HG02798 (cell line): ENCODE measurements around the gene RGN.
"Not testable (repeated sequence)": the region's sequence is repeated elsewhere in the genome, so short reads cannot be mapped to it uniquely, and the experiment has no call there.

Source experiments
- ATAC-seq: cut with Tn5 transposase; IDR thresholded peaks from one replicate; pipeline ENCODE4 v1.9.1; 2021; ENCODE audit warnings: mild to moderate bottlenecking; ENCODE audit not compliant: unreplicated experiment, poor library complexity

RGN gene

GRCh38 chrX:47078129-47079043 is at the start of gene RGN:
RGN (plus strand) TSS chrX:47078443; CDS start chrX:47081145, 2,702 bp downstream.
- no peak for ATAC-seq

DNA sequence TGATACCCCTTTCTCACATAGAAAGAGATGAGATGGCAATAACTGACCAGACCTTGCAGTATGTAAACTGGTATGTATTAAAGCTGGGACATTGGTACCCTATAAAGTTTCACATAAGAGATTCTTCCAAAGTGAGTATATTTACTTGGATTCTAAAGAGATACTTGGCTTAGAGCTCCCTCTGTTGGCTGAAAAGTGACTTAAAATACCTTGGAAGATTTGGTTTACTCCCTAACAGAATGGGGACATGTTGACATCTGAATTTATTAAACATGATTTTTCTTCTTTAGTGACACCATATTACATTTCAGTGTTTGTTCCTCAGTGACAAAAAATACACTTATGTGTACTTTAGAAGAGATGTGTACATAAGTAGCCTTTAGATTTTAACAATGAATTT is 47.9 kb upstream of the RGN start:
- no peak for ATAC-seq

GRCh38 chrX:47047989-47048388 is 30.3 kb upstream of the RGN start:
- no peak for ATAC-seq

DNA sequence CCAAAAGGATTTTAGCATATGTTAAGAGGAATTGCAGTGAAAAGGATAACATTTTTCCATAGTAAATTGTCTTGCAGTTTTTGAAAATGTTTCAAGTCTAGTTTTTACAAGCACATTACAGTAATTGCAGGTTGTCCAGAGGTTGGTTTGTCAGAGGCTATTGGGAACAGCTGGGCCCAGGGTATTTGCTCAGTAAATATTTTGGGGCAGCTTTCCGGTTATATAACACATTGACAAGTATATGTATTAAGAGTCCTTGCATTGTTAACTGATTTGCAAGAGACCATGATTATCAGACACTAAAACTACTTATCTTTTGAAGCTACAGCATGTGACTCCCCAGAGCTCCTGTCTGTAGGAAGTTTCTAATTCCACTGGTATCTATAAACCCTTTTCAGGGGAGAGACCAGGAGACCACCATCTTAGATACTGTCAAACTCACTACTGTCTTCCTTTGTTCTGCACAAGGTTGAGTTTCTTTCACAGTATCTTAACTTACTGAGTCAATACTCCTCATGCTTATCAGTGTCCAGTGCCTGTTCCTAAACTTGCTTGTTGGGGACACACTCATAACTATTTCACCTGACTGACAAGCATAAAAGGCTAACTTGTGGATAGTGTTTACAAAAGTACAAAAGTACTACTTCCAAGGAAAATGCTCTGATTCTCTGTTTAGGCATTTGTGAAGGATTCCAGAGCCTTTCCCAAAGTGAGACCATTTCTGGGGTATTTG is 18.9 kb upstream of the RGN start:
- no peak for ATAC-seq

DNA sequence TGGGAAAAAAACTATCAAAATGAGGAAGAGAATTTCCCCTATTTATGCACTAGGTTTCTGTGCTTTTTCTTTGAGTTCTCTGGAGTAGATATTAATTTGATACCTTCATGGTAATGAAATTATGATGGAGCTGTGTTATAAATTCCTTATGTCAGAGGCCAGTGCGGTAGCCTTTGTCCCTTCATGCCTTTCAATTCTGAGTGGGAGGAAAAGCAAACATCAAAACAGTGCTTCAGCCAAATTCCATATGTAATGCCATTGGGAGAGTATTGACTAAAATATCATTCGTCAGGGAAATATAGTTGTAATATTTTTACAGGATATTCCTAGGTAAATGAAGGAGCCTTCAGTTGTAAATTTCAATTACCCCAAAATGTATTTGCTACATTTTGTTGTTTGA is 17.5 kb upstream of the RGN start:
- ATAC-seq, result no peak

DNA sequence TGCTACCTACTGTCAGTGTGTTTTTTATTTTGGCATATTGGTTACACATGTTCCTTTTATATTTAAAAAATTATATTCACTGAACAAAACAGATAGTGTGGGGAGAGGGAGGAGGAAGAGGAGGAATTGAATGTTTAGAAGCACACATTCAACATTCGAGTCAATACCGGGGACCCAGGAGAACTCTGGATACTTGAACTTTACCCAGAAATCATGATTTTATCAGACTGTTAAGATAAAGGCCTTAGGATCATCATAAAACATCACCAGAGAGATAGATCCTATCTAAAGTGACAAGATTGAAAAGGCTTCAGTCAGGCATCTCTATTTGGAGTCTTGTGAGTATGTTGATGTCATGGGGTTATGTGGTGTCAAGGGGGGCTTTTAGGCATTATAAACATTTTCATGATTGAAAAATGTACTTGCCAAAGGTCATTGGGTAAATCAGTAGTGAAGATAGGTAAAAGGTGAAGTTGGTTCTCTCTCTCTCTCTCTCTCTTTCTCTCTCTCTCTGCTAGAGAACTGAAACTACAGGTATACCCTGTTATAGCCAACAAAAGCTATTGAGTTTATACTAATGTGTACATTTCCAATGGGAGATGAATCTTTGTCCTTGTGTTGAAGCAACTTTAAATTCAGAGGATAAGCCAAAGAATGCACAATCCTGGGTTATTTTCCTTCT is 16.9 kb upstream of the RGN start:
- ATAC-seq, result no peak

DNA sequence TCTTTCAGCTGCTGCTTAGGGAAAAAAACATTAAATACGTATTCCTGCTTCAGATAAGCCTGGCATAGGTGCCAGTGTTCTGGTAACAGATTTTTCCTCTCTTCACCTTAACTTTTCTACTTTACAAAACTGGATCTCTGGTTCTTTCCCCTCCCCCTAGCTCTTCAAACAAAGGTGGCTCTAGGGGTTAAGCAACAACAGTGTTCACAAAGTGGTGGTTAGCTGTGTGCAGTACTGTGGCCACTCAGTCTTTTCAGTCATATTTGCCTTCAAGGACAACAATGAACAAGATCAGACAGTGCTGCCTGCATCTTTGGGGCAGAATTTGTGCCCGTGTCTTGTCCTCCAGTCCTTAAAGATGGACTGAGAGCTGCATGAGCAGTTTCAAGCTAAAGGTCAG is 15.1 kb upstream of the RGN start:
- no peak for ATAC-seq

- ATAC-seq, result no peak
Observed at GRCh38 chrX:47068214-47068613, 10.0 kb upstream of the RGN start.

- no peak for ATAC-seq
Observed at GRCh38 chrX:47068720-47069119, 9.5 kb upstream of the RGN start.

DNA sequence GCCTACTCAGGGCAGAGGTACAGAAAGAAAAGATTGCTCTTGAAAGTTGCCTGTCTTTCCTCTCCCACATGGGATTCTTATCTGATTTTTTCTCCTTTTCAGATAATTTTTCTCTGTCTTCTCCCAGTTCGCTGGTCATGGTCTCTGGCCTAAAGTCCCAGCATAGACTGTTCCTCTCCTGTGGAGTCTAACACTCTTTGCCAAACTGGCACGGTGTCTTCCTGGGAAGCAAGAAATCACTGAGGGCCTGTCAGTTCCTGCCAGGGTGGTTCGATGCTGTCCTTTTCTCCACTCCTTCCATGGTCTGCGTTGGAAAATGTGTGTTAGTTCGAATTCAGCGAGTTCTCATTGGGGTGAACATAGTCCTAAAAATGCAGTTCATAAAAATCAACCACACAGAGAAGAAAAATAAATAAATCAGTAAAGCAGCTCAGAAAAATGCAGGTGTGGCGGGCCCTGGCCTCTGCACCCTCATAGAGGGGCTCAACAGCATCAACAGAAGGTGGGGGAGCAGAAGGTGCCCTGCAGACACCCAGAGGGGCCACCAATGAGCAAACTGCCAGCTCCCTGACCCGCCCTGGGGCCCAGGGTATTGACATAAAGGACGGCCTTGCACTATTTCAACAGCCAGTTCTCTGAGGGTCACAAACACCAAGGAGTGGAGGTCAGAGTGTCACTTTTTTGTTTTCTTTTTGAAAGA is 2.1 kb downstream of the RGN start:
- ATAC-seq, result no peak

DNA sequence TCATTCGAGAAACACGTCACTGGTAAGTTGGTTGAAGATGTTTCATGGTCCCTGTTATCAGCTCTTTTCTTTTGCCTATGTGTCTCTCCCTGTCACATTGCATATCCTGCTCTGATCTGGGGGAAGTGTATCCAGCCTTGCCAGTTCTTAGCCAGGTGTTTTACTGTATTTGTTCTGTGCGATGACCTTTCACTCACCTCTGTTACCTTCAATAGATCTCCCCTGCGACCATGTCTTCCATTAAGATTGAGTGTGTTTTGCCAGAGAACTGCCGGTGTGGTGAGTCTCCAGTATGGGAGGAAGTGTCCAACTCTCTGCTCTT is 2.6 kb downstream of the RGN start:
- ATAC-seq, result no peak

DNA sequence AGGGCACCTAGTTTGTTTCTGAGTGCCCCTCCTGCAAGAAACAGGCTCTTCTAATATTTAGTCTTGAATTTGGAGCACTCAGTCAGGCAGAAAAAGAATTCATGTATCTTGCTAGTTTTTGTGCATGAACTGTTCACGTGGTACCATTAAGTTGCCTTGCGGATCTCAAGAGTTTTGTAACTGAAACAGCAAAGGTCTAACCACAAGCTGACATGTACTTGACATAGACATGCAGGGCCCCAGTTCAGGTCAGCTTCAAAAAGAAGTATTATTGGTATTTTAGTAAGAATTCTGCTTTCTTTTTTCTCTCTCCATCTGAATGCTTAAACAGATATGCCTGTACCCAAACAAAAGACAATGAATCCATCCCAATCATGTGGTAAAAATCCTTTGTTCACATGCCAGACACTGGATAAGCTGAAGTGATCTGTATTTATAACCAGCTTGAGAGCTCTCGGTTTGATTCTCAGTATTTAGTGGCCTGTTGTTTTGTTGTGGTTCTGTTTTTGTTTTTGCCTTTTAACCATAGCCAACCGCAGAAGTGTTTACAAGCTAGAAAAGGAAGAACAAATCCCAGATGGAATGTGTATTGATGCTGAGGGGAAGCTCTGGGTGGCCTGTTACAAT is 13.0 kb downstream of the RGN start:
- ATAC-seq, result peak; percentile 59

GRCh38 chrX:47093248-47093647 is 15.0 kb downstream of the RGN start:
- no peak for ATAC-seq

DNA sequence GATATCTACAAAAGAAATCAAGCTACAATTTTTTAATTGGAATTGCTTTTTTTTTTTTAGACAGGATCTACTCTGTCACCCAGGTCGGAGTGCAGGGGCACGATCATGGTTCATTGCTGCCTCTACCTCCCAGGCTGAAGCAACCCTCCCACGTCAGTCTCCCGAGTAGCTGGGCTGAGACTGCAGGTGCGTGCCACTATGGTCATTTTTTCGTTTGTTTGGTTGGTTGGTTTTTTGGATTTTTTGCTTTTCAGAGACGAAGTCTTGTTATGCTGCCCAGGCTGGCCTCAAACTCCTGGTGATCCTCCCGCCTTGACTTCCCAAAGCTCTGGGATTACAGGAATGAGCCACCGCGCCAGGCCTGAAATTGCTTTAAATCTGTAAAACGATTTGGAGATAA is 15.6 kb downstream of the RGN start:
- ATAC-seq, result no peak

DNA sequence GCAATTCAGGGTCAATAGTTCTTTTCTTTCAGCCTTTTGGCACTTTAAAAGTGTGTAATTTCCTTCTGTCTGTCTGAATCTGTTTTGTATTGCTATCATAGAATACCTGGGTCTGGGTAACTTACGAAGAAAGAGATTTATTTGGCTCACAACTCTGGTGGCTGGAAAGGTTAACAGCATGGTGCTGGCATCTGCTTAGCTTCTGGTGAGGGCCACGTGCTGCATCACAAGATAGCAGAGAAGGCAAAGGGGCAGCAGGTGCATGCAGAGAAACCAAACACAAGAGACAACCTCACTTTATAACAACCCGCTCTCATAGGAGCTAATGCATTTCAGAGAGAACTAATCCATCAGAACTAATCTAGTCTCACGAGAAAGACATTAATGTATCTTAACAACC is 18.8 kb downstream of the RGN start:
- no peak for ATAC-seq

GRCh38 chrX:47098338-47099094 is 20.3 kb downstream of the RGN start:
- ATAC-seq, result no peak

- ATAC-seq, result no peak
Observed at GRCh38 chrX:47101206-47101605, 23.0 kb downstream of the RGN start.

DNA sequence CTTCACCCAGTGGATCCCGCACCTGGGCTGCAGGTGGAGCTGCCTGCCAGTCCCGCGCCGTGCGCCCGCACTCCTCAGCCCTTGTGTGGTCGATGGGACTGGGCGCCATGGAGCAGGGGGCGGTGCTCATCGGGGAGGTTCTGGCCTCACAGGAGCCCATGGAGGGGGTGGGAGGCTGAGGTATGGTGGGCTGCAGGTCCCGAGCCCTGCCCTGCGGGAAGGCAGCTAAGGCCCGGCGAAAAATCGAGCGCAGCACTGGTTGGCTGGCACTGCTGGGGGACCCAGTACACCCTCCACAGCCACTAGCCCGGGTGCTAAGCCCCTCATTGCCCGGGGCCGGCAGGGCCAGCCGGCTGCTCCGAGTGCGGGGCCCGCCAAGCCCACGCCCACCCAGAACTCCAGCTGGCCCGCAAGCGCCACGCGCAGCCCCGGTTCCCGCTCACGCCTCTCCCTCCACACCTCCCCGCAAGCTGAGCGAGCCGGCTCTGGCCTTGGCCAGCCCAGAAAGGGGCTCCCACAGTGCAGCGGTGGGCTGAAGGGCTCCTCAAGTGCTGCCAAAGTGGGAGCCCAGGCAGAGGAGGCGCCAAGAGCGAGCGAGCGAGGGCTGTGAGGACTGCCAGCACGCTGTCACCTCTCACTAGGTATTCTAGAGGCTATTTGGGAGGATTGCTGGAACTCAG is 32.8 kb downstream of the RGN start:
- ATAC-seq, result not testable (repeated sequence)
